HEK293T (cell line): ENCODE measurements around the gene CLPSL1.

ENCODE experiments used
- CTCF ChIA-PET: fragments of 350-600 bp; formaldehyde crosslinking; extraction: SDS; loops from one replicate; lab custom pipeline; 2021; ENCODE audit warnings: antibody characterized with exemption, inconsistent platforms; lab: Yijun Ruan, JAX
- POLR2A ChIA-PET: fragments of 350-600 bp; formaldehyde crosslinking; extraction: SDS; loops from one replicate; lab custom pipeline; 2020; ENCODE audit warnings: antibody characterized with exemption, inconsistent platforms; lab: Yijun Ruan, JAX
- DNase-seq: peaks from one replicate; pipeline ENCODE4 v3.0.0; 2012; ENCODE audit warnings: mixed read lengths; ENCODE audit errors: extremely low spot score
- ARNT ChIP-seq: fragments of 450-650 bp; IDR thresholded peaks from 2 replicates; pipeline ENCODE4 v1.6.1; 2017; ENCODE audit warnings: mild to moderate bottlenecking
- BHLHE40 ChIP-seq: fragments of 450-650 bp; IDR thresholded peaks from 2 replicates; pipeline ENCODE4 v1.6.1; 2016; ENCODE audit warnings: mild to moderate bottlenecking, moderate library complexity, borderline replicate concordance
- CTBP1 ChIP-seq: fragments of 450-650 bp; IDR thresholded peaks from 2 replicates; pipeline ENCODE4 v1.6.1; 2016; ENCODE audit warnings: borderline replicate concordance
- ELF4 ChIP-seq: fragments of 450-650 bp; IDR thresholded peaks from 2 replicates; pipeline ENCODE4 v1.6.1; 2017; ENCODE audit warnings: antibody characterized with exemption
- FOXA1 ChIP-seq: fragments of 450-650 bp; IDR thresholded peaks from 2 replicates; pipeline ENCODE4 v1.6.1; 2016; ENCODE audit warnings: mild to moderate bottlenecking
- FOXK2 ChIP-seq: fragments of 450-650 bp; IDR thresholded peaks from 2 replicates; pipeline ENCODE4 v1.6.1; 2016; ENCODE audit warnings: mild to moderate bottlenecking
- FOXM1 ChIP-seq: fragments of 450-650 bp; IDR thresholded peaks from 2 replicates; pipeline ENCODE4 v1.6.1; 2017; ENCODE audit warnings: mild to moderate bottlenecking, borderline replicate concordance
- HDGF ChIP-seq: fragments of 450-650 bp; IDR thresholded peaks from 2 replicates; pipeline ENCODE4 v1.6.1; 2017; ENCODE audit warnings: antibody characterized with exemption, borderline replicate concordance
- L3MBTL2 ChIP-seq: fragments of 450-650 bp; conservative IDR thresholded peaks from 2 replicates; pipeline ENCODE4 v1.6.1; 2016; ENCODE audit warnings: mild to moderate bottlenecking
- LEF1 ChIP-seq: fragments of 450-650 bp; IDR thresholded peaks from 2 replicates; pipeline ENCODE4 v1.6.1; 2017; ENCODE audit warnings: mild to moderate bottlenecking, borderline replicate concordance
- NFRKB ChIP-seq: fragments of 450-650 bp; IDR thresholded peaks from 2 replicates; pipeline ENCODE4 v1.6.1; 2016; ENCODE audit warnings: mild to moderate bottlenecking, moderate library complexity
- SP1 ChIP-seq: fragments of 450-650 bp; IDR thresholded peaks from 2 replicates; pipeline ENCODE4 v1.6.1; 2017
- SUZ12 ChIP-seq: fragments of 450-650 bp; IDR thresholded peaks from 2 replicates; pipeline ENCODE4 v1.6.1; 2016; ENCODE audit warnings: mild to moderate bottlenecking
- TARDBP ChIP-seq: fragments of 450-650 bp; IDR thresholded peaks from 2 replicates; pipeline ENCODE4 v1.6.1; 2016
- ZNF384 ChIP-seq: fragments of 450-650 bp; IDR thresholded peaks from 2 replicates; pipeline ENCODE4 v1.6.1; 2016
- TF ChIP-seq, protein P1 (sequence below): fragments of 450-650 bp; IDR thresholded peaks from 2 replicates; pipeline ENCODE4 v1.6.1; 2016

Gene CLPSL1

DNA sequence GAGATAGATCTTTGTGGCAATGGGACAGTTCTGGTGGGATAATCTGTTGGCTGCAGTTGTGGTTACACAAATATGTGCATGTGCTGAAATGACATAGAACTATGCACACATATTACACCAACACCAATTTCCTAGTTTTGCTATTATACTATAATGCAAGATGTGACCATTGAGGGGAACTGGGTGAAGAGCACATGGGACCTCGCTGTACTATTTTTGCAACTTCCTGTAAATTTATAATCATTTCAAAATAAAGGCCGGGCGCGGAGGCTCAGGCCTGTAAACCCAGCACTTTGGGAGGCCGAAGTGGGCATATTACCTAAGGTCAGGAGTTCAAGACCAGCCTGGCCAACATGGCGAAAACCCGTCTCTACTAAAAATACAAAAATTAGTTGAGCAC is 35.3 kb upstream of the CLPSL1 start:
- TF ChIP-seq HDGF (no peak), ELF4 (no peak), FOXM1 (no peak)
- TF ChIP-seq, protein P1, sequence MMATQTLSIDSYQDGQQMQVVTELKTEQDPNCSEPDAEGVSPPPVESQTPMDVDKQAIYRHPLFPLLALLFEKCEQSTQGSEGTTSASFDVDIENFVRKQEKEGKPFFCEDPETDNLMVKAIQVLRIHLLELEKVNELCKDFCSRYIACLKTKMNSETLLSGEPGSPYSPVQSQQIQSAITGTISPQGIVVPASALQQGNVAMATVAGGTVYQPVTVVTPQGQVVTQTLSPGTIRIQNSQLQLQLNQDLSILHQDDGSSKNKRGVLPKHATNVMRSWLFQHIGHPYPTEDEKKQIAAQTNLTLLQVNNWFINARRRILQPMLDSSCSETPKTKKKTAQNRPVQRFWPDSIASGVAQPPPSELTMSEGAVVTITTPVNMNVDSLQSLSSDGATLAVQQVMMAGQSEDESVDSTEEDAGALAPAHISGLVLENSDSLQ, result no peak
- no peak for DNase-seq
- ChIA-PET POLR2A (no interaction called here), CTCF (no interaction called here)

DNA sequence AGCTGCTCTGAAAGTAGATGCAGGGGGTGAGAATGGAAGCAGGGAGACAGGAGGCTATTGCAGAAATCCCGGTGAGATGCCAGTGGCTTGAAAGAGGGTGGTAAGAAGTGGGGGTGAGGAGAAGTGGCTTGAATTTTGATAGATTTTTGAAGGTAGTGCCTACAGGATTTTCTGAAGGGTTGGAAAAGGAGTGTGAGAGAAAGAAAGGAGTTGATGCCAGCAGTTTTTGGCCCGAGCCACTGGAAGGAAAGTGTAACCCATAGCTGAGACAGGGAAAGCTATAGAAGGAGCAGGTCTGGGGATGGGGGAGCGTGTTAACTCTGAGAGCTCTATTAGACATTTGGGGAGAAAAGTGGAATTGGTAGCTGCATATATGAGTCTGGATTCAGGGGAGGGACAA is 34.3 kb upstream of the CLPSL1 start:
- POLR2A ChIA-PET, result interaction anchor here (0.6 kb wide), 1 partner anchor 23 kb away, joined by 3 read pairs; no protein-coding TSS in a partner anchor

DNA sequence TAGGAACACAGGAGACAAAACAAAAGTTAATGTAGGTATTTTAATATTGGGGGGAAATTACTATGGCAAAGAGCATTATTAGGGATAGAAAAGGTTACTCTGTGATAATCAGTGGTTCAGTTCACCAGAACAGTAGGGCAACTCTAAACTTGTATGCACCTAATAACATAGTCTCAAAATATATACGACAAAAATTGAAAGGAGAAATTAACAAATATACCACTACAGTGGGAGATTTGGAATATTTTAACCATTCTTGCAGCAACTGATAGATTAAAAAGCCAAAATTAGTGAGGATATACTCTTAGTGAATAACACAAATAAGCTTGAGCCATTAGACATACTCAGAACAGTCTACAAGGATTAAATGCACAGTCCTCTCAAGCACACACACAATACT is 32.9 kb upstream of the CLPSL1 start:
- ChIA-PET POLR2A (no interaction called here), CTCF (no interaction called here)
- DNase-seq, result no peak
- TF ChIP-seq FOXA1 (no peak), ELF4 (no peak), FOXM1 (no peak), ARNT (no peak), ZNF384 (no peak), SP1 (no peak), CTBP1 (no peak), LEF1 (no peak), TARDBP (no peak), HDGF (no peak), NFRKB (no peak), BHLHE40 (no peak)

More for the DNA sequence above, 34.3 kb upstream of the CLPSL1 start:
- TF ChIP-seq FOXK2 (no peak), NFRKB (no peak), ARNT (no peak), L3MBTL2 (no peak), LEF1 (no peak), ELF4 (no peak), SUZ12 (no peak)
- TF ChIP-seq, protein P1, result no peak
- CTCF ChIA-PET, result interaction anchor here (0.6 to 1.1 kb wide), 2 partner anchors 11 to 124 kb away, joined by 4 to 5 read pairs; no protein-coding TSS in a partner anchor
- no peak for DNase-seq

DNA sequence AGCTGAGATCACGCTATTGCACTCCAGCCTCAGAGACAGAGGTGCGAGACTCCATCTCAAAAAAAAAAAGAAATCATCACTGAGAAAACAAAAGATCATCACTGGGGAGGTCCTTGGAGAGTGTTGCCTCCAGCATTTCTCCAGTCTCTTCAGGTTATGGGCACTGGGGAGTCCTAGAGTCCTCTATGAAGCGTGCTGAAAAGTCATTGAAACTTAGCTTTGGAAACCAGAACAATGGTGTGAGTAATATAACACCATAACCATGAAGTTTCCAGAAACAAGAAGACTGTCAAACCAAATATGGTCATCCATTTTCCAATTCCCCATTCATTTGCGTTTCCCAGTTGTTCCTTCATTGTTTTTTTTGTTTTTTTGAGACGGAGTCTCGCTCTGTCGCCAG is 30.3 kb upstream of the CLPSL1 start:
- ChIA-PET POLR2A (no interaction called here), CTCF (interaction anchor here (0.6 to 0.7 kb wide), 2 partner anchors 21 to 210 kb away, joined by 3 read pairs; no protein-coding TSS in a partner anchor)
- TF ChIP-seq ARNT, result no peak
- no peak for DNase-seq

DNA sequence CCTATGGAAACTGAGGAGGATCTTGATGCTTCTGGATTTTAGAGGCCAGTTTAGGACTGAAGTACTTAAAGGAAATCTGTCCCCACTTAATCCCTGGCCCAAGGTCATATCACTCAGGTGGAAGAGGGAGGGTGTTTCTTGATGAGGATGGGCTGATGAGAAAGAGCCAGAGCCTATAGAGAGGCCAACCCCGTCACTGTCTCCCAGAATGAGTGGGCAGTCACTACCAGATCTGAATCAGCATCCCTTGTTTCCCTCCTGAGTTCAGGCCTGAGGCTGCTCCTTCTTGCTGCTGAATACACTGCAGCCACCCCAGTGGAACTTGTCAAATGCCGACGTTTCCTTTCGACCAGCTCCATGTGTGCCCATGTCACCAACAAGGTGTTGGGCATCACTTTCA is 29.2 kb upstream of the CLPSL1 start:
- ChIA-PET POLR2A (no interaction called here), CTCF (no interaction called here)
- DNase-seq, result no peak
- TF ChIP-seq FOXK2, result no peak
- no peak for TF ChIP-seq CTBP1

DNA sequence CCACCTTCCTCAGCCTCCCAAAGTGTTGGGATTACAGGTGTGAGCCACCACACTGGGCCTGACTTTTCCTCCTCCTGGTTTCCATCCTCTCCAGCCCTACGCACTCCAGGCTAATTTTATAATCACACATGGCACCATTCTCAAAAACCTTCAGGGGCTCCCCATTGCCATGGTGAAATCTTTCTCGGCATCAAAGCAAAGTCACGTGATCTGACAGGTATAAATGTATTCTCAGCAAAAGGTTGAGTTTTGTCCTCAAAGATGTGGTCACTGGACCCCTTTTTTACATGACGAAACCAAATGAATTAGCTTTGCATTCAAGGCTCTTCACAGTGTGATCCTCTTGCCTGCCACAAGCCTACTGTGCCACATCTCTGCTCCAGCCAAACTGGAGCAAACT is 28.5 kb upstream of the CLPSL1 start:
- POLR2A ChIA-PET, result no interaction called here

DNA sequence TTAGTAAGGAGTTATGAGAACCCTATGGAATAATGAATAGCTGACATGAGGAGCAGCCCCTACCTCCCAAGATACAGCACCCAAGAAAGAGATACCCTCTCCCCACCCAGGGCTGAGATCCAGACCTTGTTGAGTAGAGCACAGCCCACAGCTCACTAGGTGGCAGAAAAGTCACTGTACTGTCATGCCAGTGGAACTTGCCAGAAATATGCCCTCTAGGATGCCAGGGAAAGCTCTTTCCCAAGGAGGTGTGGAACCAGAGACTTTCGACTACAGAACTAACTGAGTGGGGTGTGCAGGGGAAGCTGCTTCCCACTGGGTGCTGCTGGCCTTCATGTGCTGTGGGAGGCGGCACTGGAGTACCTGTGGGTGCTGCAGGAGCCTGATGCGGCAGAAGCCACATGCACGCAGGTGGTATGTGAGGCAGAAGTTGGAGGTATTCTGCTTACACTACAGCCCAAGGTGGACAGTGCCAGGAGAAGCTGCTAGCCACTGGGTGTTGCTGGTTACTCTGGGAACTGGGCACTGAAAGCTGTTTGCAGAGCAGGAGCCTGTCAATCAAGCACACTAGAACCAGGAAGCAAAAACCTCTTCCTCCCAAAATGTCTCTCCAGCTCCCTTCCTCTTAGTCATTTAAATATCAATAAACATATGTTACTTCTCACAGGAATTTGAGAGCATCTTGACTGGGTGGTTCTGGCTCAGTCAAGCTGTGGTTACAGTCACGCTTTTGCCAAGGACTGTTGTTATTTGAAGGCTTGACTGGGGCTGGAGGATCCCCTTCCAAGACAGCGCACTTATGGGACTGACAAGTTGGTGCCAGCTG is 26.2 kb upstream of the CLPSL1 start:
- DNase-seq, result no peak
- ChIA-PET POLR2A (interaction anchor here (0.6 kb wide), 1 partner anchor 151 kb away, joined by 3 read pairs; no protein-coding TSS in a partner anchor), CTCF (interaction anchor here (0.7 kb wide), 1 partner anchor 18 kb away, joined by 3 read pairs; no protein-coding TSS in a partner anchor)
- TF ChIP-seq, protein P1, result peak; percentile 79
- no peak for TF ChIP-seq SUZ12

More for the DNA sequence above, 28.5 kb upstream of the CLPSL1 start:
- no peak for TF ChIP-seq LEF1
- TF ChIP-seq BHLHE40, result no peak
- TF ChIP-seq SP1, result no peak
- no peak for TF ChIP-seq HDGF
- TF ChIP-seq SUZ12, result no peak
- no peak for TF ChIP-seq TARDBP
- no peak for TF ChIP-seq ARNT
- no peak for TF ChIP-seq NFRKB
- no peak for TF ChIP-seq CTBP1
- no peak for TF ChIP-seq FOXM1
- no peak for DNase-seq
- CTCF ChIA-PET, result no interaction called here
